HCT116 (cell line): ENCODE data around the gene LRRC71. TPM values are rescaled to one million over a fixed set of nuclear protein-coding genes. Genes with fewer than 3 reads are reported as not detected.

ENCODE experiments used
- ATAC-seq: fragments of 200-7000 bp; cut with Tn5 transposase; 2 replicates; pipeline ENCODE4 v1.9.1; 2020; ENCODE audit warnings: mild to moderate bottlenecking, moderate library complexity
- BruUV-seq: library from RNA; stranded (reverse); fragments of 400-500 nt; replicated peaks from 2 replicates; lab custom pipeline; 2021; lab: Mats Ljungman, UMichigan
- CTCF ChIA-PET: fragments of 300-600 bp; sonication (Branson Sonifier 250); formaldehyde crosslinking; loops from one replicate; lab custom pipeline; 2021; ENCODE audit warnings: antibody characterized with exemption; lab: Charles Lee
- POLR2A ChIA-PET: fragments of 300-600, 350-600 bp; sonication (Branson Sonifier 250); formaldehyde crosslinking; loops from one replicate; lab custom pipeline; 2021; ENCODE audit warnings: antibody characterized with exemption; lab: Charles Lee
- RAD21 ChIA-PET, 2 experiments: fragments of 300-600 bp; sonication (Branson Sonifier 250); formaldehyde crosslinking; loops; one replicate each; lab custom pipeline; 2023; ENCODE audit warnings: low total read pairs in 2 of 2; ENCODE audit not compliant: uncharacterized antibody in 2 of 2, unreplicated experiment in 2 of 2, low non-redundant PET in 1 of 2; lab: Charles Lee
- DNase-seq: peaks from one replicate; pipeline ENCODE4 v3.0.0-alpha.2; 2010; ENCODE audit warnings: low read depth, low spot score
- H2AFZ ChIP-seq: fragments of 200-600 bp; shearing (Covaris generic), sonication (generic); 2 replicates; pipeline ENCODE4 v1.6.1; 2017; ENCODE audit warnings: low read depth, mixed run types, mixed read lengths, antibody characterized with exemption, low read length; ENCODE audit not compliant: poor library complexity, severe bottlenecking
- H3K27ac ChIP-seq: 2 replicates; pipeline ENCODE4 v1.5.1; 2012; ENCODE audit warnings: low read depth, low read length
- H3K27me3 ChIP-seq: fragments of 200-600 bp; sonication (generic); 2 replicates; pipeline ENCODE4 v1.6.1; 2016; ENCODE audit warnings: mixed run types, low read length, mixed read lengths; ENCODE audit not compliant: insufficient read depth
- H3K36me3 ChIP-seq, 2 experiments: fragments of 200-500 bp in 1 of 2; fragments of 200-600 bp in 1 of 2; sonication (Bioruptor generic) in 1 of 2; sonication (generic) in 1 of 2; 2 replicates each; pipeline versions ENCODE4 v1.5.1 to v1.6.1; 2014 to 2016; ENCODE audit warnings: low read length in 2 of 2, inconsistent platforms in 1 of 2, mixed read lengths in 1 of 2, mixed run types in 1 of 2; ENCODE audit not compliant: insufficient read depth in 2 of 2, control insufficient read depth in 1 of 2
- H3K4me1 ChIP-seq, 2 experiments: fragments of 200-600 bp in 1 of 2; sonication (generic) in 1 of 2; 2 replicates each; pipeline versions ENCODE4 v1.5.1 to v1.6.1; 2012 to 2017; ENCODE audit warnings: low read length in 2 of 2, inconsistent platforms in 1 of 2, mild to moderate bottlenecking in 1 of 2, mixed read lengths in 1 of 2, mixed run types in 1 of 2, moderate library complexity in 1 of 2; ENCODE audit not compliant: insufficient read depth in 2 of 2, control insufficient read depth in 1 of 2
- H3K4me2 ChIP-seq: fragments of 200-600 bp; sonication (generic); 2 replicates; pipeline ENCODE4 v1.6.1; 2017; ENCODE audit warnings: mixed run types, low read length, mixed read lengths
- H3K4me3 ChIP-seq, 2 experiments: fragments of 200-600 bp in 1 of 2; sonication (generic) in 1 of 2; replicated peaks in 1 of 2; 2 replicates each; pipeline ENCODE4 v1.5.1; 2011 to 2016; ENCODE audit warnings: low read length in 2 of 2, control low read depth in 1 of 2, low read depth in 1 of 2, mild to moderate bottlenecking in 1 of 2, mixed read lengths in 1 of 2, mixed run types in 1 of 2
- H3K79me2 ChIP-seq: fragments of 200-600 bp; sonication (generic); 2 replicates; pipeline ENCODE4 v1.6.1; 2017; ENCODE audit warnings: mild to moderate bottlenecking, mixed run types, low read length, moderate library complexity, mixed read lengths; ENCODE audit not compliant: insufficient read depth
- H3K9ac ChIP-seq: fragments of 200-600 bp; sonication (generic); 2 replicates; pipeline ENCODE4 v1.6.1; 2016; ENCODE audit warnings: low read length, mixed read lengths
- H3K9me2 ChIP-seq: fragments of 200-600 bp; sonication (generic), shearing (Covaris generic); 2 replicates; pipeline ENCODE4 v1.6.1; 2017; ENCODE audit warnings: mixed run types, mild to moderate bottlenecking, moderate library complexity; ENCODE audit not compliant: insufficient read depth
- H3K9me3 ChIP-seq, 2 experiments: fragments of 200-500 bp in 1 of 2; fragments of 200-600 bp in 1 of 2; sonication (Bioruptor generic) in 1 of 2; sonication (generic) in 1 of 2; 2 replicates each; pipeline ENCODE4 v1.6.1; 2014 to 2017; ENCODE audit warnings: low read length in 2 of 2, mixed read lengths in 2 of 2, inconsistent platforms in 1 of 2, low read depth in 1 of 2, mild to moderate bottlenecking in 1 of 2, mixed run types in 1 of 2, moderate library complexity in 1 of 2; ENCODE audit not compliant: control insufficient read depth in 1 of 2, insufficient read depth in 1 of 2
- H4K20me1 ChIP-seq: fragments of 200-600 bp; sonication (generic), shearing (Covaris generic); 2 replicates; pipeline ENCODE4 v1.6.1; 2017; ENCODE audit warnings: mixed run types, mild to moderate bottlenecking, moderate library complexity; ENCODE audit not compliant: insufficient read depth
- EGR1 ChIP-seq: IDR thresholded peaks from 2 replicates; pipeline ENCODE4 v1.6.1; 2012; ENCODE audit warnings: low read depth
- EZH2phosphoT487 ChIP-seq: fragments of 200-600 bp; IDR thresholded peaks from 2 replicates; pipeline ENCODE4 v1.6.1; 2018; ENCODE audit warnings: antibody characterized with exemption, borderline replicate concordance
- POLR2AphosphoS5 ChIP-seq: IDR thresholded peaks from 2 replicates; pipeline ENCODE4 v1.6.1; 2011; ENCODE audit warnings: mild to moderate bottlenecking, low read depth, low read length, moderate library complexity
- SIN3A ChIP-seq: IDR thresholded peaks from 2 replicates; pipeline ENCODE4 v1.6.1; 2012; ENCODE audit warnings: low read depth
- TCF7L2 ChIP-seq: IDR thresholded peaks from 2 replicates; pipeline ENCODE4 v1.7.0; 2011; ENCODE audit warnings: borderline replicate concordance, inconsistent platforms; ENCODE audit not compliant: insufficient read depth, insufficient read length; ENCODE audit errors: extremely low read depth
- YY1 ChIP-seq: IDR thresholded peaks from 2 replicates; pipeline ENCODE4 v1.6.1; 2011; ENCODE audit warnings: low read length, low read depth, moderate library complexity, mild to moderate bottlenecking; ENCODE audit not compliant: insufficient replicate concordance; ENCODE audit errors: extremely low read depth
- ZFX ChIP-seq: fragments of 450-650 bp; IDR thresholded peaks from 2 replicates; pipeline ENCODE4 v1.6.1; 2017
- intact Hi-C: fragments of 100-400 bp; cut with micrococcal nuclease; formaldehyde crosslinking; loops from 2 replicates; pipeline ENCODE4 v1.10.0; 2022
- total RNA-seq: library from RNA; stranded (reverse); gene quantifications from one replicate; pipeline ENCODE4 v1.2.1, GENCODE V29; 2021; ENCODE audit not compliant: unreplicated experiment
- TF ChIP-seq, protein P1 (sequence below), 3 experiments: fragments of 200-600 bp in 1 of 3; sonication (generic) in 1 of 3; IDR thresholded peaks in 2 of 3; conservative IDR thresholded peaks in 1 of 3; 2 replicates each; pipeline ENCODE4 v1.5.1; 2012 to 2017; ENCODE audit warnings: low read depth in 2 of 3, low read length in 2 of 3, antibody characterized with exemption in 1 of 3, borderline replicate concordance in 1 of 3, control low read depth in 1 of 3, mild to moderate bottlenecking in 1 of 3, mixed read lengths in 1 of 3, mixed run types in 1 of 3, moderate library complexity in 1 of 3; ENCODE audit not compliant: insufficient read depth in 1 of 3

The LRRC71 gene
- total RNA-seq, 1 experiment from 2014 or later = not detected

GRCh38 chr1:156944268-156944667 lies 23.8 kb downstream of the LRRC71 start:
- intact Hi-C loops = no loop called here
- ChIA-PET CTCF (no interaction called here), POLR2A (no interaction called here), RAD21 (no interaction called here)
- Histone ChIP-seq H3K9me2 (no peaks in the 10 kb centered on the region), H2AFZ (no peak overlapping the region), H3K4me2 (no peak overlapping the region), H3K36me3 (peaks cover 16 to 23% of the 10 kb centered on the region in 2 experiments), H4K20me1 (no peaks in the 10 kb centered on the region), H3K79me2 (no peaks in the 10 kb centered on the region), H3K9ac (no peak overlapping the region), H3K27ac (no peak overlapping the region), H3K4me1 (peaks cover 0 to 7% of the 10 kb centered on the region in 2 experiments; a peak in 1 of 4 replicates), H3K9me3 (no peaks in the 10 kb centered on the region), H3K4me3 (no peak overlapping the region), H3K27me3 (no peaks in the 10 kb centered on the region)
- DNase-seq (no peak), ATAC-seq (no peak)
- BruUV-seq = no TSS peak
- TF ChIP-seq TCF7L2 (no peak), POLR2AphosphoS5 (no peak), EZH2phosphoT487 (no peak)
- TF ChIP-seq, protein P1, sequence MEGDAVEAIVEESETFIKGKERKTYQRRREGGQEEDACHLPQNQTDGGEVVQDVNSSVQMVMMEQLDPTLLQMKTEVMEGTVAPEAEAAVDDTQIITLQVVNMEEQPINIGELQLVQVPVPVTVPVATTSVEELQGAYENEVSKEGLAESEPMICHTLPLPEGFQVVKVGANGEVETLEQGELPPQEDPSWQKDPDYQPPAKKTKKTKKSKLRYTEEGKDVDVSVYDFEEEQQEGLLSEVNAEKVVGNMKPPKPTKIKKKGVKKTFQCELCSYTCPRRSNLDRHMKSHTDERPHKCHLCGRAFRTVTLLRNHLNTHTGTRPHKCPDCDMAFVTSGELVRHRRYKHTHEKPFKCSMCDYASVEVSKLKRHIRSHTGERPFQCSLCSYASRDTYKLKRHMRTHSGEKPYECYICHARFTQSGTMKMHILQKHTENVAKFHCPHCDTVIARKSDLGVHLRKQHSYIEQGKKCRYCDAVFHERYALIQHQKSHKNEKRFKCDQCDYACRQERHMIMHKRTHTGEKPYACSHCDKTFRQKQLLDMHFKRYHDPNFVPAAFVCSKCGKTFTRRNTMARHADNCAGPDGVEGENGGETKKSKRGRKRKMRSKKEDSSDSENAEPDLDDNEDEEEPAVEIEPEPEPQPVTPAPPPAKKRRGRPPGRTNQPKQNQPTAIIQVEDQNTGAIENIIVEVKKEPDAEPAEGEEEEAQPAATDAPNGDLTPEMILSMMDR (IDR thresholded peaks at IDR 0.05 in 2 of 3, conservative IDR thresholded peaks at IDR 0.05 in 1 of 3; ENCODE audit: borderline replicate concordance in 1 of 3, insufficient read depth in 1 of 3, low read depth in 2 of 3, low read length in 2 of 3) = no peak

- H3K9me2 ChIP-seq = no peaks in the 10 kb centered on the region
- H3K4me2 ChIP-seq = no peak overlapping the region
- peaks cover 19 to 27% of the 10 kb centered on the region in 2 experiments; a peak in 3 of 4 replicates for H3K36me3 ChIP-seq
- no TSS peak for BruUV-seq
- no peak for DNase-seq
- no peak for ATAC-seq
- H3K9me3 ChIP-seq = no peaks in the 10 kb centered on the region
- TF ChIP-seq SIN3A (no peak), EZH2phosphoT487 (no peak), ZFX (no peak), EGR1 (no peak), TCF7L2 (no peak), YY1 (no peak)
- H3K27me3 ChIP-seq = no peaks in the 10 kb centered on the region
- peaks cover 0 to 7% of the 10 kb centered on the region in 2 experiments; a peak in 1 of 4 replicates for H3K4me1 ChIP-seq
- intact Hi-C loops = no loop called here
- CTCF ChIA-PET = no interaction called here
- RAD21 ChIA-PET = no interaction called here
- H3K79me2 ChIP-seq = no peaks in the 10 kb centered on the region
- POLR2A ChIA-PET = no interaction called here
- no peak overlapping the region for H3K9ac ChIP-seq
- no peak overlapping the region for H3K4me3 ChIP-seq
- no peaks in the 10 kb centered on the region for H4K20me1 ChIP-seq
- no peak overlapping the region for H2AFZ ChIP-seq
- H3K27ac ChIP-seq = no peak overlapping the region
These were observed 24.4 kb downstream of the LRRC71 start for GRCh38 chr1:156944848-156945247.
